Erythroblast (primary cell): Measurements from ENCODE around the gene PPP1R13B.

ENCODE experiments used
- DNase-seq, 2 experiments: peaks; one replicate each; lab custom pipeline; 2025; lab: John Stamatoyannopoulos, UW
- GATA1 ChIP-seq: IDR thresholded peaks from 2 replicates; pipeline ENCODE4 v1.6.1; 2011; ENCODE audit warnings: low read depth, mild to moderate bottlenecking, control low read depth, low read length, moderate library complexity
- POLR2A ChIP-seq: IDR thresholded peaks from 2 replicates; pipeline ENCODE4 v1.6.1; 2011; ENCODE audit warnings: mild to moderate bottlenecking, low read length

Gene PPP1R13B

GRCh38 chr14:103709814-103710213, 137.6 kb downstream of the PPP1R13B start:
- TF ChIP-seq GATA1: no peak
- TF ChIP-seq POLR2A: no peak
- DNase-seq: no peak

GRCh38 chr14:103708750-103709187, 138.6 kb downstream of the PPP1R13B start:
- TF ChIP-seq GATA1 (no peak), POLR2A (no peak)
- no peak for DNase-seq

DNA sequence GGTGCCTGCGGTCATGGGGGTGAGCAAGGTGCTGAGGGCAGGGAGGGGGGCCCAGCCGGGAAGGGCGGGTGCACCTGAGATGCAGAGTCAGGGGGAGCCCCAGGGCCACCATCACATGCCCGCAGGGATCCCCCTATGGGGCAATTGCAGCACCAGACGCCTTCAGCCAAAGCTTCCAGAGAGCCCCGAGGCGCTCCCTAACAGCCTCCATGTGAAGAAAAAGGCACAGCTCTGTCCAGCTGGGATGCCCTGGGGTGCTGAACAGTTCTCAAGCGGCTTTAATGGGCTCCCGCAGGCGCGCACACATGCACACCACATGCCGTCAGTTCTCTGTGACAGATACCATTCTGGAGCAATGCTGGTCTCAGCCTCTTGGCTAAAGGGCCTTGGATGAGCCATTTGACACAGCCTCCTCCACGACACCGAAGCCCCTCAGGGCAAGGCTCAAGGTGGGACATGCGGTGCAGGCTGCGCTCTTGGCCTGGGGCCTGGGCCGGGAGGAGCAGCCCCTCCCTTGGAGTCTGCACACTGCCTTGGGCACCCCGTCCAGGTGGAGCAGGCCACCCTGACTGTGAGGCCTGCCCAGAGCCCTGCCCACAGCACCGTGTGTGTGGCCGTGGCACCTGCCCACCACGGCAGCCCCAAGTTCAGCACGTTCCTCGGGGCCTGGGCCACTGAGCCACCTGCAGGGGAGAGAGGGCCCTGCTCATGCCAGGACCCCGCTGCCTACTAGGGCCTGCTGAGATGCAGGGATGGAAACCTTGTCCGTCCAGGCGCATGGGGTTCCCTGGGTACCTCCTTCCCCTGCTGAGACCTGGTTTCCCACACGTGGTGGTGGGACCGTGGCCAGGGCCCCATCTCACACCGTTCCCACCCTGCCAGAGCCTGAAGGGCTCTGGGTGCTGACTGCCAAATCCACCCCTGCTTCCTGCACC, 139.8 kb downstream of the PPP1R13B start:
- no peak for TF ChIP-seq GATA1
- no peak for TF ChIP-seq POLR2A
- DNase-seq: no peak

DNA sequence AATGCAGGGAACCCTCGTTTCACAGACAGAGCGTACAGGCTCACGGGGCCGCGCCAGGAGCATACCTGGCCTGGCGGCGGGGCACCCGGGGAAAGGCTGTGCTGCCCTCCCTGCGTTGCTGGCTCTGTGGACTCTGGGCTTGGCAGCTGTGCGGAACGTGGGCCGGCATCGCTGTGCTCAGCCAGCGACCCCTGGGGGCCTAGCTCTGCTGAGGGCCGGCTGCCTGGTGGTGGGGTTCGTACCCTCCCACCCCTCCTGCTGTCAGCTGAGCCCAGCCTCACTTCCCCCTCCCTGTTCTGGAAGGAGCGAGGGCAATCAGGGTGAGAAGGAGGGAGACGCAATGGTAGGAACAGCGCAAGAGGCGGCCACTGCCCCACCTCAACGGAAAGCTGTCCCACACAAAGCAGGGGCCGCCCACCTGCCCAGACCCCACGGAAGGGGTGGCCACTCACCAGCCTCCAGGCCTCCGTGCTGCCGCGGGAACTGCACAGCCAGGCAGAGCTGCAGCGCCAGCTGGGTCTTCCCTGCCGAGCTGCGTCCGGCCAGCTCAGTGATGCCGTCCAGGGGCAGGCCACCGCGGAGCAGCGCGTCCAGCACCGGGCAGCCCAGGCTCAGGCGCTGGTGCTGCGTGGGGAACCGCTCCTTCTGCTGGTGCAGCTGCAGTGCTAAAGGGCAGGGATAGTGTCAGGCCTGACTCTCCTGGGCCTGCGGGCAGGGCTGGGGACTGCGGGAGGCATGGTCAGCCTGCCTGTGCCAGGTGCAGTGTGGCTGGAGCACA, 140.6 kb downstream of the PPP1R13B start:
- no peak for TF ChIP-seq GATA1
- TF ChIP-seq POLR2A: no peak
- DNase-seq: no peak

- DNase-seq: no peak
- TF ChIP-seq GATA1 (no peak), POLR2A (no peak)
Measured at GRCh38 chr14:103705504-103706284, 141.7 kb downstream of the PPP1R13B start.

DNA sequence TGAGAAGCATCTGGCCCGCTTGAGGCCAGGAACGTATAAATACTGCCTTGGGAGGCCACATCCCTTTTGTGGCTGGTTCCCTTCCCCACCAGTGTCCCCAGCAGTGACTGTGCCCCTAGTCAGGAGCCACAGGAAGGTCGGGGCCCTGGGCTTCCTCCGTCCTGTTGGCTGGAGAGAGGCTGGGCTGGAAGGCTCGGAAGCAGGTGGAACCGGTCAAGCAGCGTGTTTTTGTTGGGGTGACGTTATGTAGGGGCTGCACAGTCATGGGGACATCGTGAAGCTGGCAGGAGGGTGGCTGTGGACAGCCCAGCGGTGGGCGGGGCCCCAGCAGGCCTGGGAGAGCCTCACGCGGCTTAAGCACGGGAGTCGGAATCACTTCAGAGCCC, 142.3 kb downstream of the PPP1R13B start:
- TF ChIP-seq POLR2A: no peak
- no peak for DNase-seq

GRCh38 chr14:103704708-103705107, 142.7 kb downstream of the PPP1R13B start:
- DNase-seq: no peak
- TF ChIP-seq GATA1: no peak
- TF ChIP-seq POLR2A: no peak

- no peak for TF ChIP-seq GATA1
- no peak for TF ChIP-seq POLR2A
- no peak for DNase-seq
Measured at GRCh38 chr14:103703433-103704385, 143.7 kb downstream of the PPP1R13B start.

DNA sequence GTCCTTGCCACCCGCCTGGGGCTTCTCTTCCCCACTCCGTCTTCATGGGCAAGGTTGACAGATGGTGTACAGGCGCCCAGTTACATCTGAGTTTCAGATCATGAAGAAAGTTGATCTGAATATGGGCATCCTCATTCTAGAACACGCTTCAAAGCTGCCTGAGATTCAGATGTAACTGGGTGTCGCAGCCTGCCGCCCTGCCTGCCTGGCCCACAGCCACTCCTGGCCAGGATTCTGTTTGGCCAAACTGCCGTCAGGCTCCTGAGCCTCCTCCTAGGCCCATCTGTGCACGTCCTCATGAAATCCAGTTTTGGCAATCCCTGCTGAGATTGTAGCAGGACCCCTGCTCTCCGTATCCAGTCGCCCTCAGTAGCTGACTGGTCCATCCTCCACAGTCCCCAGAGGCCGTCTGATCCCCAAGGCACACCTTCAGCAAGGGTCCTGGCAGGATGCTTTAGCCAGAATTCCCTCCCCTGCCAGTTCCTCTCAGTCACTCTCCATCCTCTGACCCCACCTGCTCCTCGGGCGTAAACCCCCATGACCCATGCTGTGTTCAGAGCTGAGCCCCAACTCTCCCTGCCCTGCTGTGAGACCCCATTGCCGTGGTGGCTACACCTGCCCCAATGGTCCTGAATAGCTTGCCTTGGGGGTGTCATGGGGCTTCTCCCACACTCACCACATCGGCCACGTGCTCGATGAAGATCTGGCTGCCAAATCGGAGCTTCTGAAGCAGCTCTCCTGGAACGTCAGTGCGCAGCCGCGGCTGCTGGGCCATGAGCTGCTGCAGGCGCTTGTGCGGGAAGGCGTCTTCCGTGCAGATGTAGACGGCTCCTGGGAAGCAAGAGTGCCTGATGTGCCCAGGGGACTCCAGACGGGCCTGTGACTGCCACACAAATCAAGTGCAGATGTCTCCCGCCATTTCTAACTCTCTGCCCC, 144.6 kb downstream of the PPP1R13B start:
- DNase-seq: no peak
- TF ChIP-seq GATA1 (no peak), POLR2A (no peak)

DNA sequence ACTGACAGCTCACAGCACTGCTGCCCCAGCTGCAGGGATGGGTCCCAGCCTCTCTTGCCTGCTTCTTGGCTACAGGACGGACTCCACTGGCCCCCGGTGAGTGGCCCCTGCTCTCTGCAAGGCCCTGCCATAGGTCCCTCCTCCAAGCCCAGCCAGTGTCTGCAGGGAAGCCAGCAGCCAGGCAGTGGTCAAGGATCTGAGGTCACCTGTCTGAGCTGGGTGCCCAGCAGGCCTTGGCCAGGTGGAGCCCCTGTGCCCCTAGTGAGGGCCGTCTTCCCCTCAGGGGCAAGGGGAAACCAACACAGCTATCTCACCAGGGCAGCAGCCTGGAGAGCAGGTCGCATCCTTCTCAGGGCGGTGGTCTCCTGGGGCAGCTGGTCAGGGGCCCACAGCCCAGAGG, 145.3 kb downstream of the PPP1R13B start:
- TF ChIP-seq POLR2A (no peak), GATA1 (no peak)
- DNase-seq: no peak

GRCh38 chr14:103700753-103701490, 146.5 kb downstream of the PPP1R13B start:
- TF ChIP-seq GATA1 (no peak), POLR2A (no peak)
- no peak for DNase-seq
